Measurements from ENCODE around the gene PDSS2.

DNA sequence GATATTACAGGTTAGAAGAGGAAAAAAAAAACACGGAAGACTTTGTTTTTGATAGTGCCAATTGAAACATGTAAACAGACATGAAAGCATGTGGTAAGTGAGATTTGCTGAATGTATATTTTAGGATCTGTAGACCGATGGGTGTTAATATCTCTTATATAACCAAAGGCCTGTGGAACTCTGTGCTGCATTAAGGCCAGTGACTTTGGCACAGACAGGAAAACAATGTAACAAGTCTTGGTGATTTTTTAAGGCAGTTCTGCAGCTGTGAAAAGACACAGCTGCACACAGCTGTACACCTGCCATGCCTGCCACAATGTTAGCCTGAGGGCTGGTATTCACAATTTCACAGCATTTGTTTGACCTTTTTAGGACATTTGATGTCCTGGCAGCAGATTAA is 36.6 kb upstream of the PDSS2 start:
- TF ChIP-seq, protein P1, sequence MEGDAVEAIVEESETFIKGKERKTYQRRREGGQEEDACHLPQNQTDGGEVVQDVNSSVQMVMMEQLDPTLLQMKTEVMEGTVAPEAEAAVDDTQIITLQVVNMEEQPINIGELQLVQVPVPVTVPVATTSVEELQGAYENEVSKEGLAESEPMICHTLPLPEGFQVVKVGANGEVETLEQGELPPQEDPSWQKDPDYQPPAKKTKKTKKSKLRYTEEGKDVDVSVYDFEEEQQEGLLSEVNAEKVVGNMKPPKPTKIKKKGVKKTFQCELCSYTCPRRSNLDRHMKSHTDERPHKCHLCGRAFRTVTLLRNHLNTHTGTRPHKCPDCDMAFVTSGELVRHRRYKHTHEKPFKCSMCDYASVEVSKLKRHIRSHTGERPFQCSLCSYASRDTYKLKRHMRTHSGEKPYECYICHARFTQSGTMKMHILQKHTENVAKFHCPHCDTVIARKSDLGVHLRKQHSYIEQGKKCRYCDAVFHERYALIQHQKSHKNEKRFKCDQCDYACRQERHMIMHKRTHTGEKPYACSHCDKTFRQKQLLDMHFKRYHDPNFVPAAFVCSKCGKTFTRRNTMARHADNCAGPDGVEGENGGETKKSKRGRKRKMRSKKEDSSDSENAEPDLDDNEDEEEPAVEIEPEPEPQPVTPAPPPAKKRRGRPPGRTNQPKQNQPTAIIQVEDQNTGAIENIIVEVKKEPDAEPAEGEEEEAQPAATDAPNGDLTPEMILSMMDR (IDR thresholded peaks at IDR 0.05), result no peak
- TF ChIP-seq, protein P2, sequence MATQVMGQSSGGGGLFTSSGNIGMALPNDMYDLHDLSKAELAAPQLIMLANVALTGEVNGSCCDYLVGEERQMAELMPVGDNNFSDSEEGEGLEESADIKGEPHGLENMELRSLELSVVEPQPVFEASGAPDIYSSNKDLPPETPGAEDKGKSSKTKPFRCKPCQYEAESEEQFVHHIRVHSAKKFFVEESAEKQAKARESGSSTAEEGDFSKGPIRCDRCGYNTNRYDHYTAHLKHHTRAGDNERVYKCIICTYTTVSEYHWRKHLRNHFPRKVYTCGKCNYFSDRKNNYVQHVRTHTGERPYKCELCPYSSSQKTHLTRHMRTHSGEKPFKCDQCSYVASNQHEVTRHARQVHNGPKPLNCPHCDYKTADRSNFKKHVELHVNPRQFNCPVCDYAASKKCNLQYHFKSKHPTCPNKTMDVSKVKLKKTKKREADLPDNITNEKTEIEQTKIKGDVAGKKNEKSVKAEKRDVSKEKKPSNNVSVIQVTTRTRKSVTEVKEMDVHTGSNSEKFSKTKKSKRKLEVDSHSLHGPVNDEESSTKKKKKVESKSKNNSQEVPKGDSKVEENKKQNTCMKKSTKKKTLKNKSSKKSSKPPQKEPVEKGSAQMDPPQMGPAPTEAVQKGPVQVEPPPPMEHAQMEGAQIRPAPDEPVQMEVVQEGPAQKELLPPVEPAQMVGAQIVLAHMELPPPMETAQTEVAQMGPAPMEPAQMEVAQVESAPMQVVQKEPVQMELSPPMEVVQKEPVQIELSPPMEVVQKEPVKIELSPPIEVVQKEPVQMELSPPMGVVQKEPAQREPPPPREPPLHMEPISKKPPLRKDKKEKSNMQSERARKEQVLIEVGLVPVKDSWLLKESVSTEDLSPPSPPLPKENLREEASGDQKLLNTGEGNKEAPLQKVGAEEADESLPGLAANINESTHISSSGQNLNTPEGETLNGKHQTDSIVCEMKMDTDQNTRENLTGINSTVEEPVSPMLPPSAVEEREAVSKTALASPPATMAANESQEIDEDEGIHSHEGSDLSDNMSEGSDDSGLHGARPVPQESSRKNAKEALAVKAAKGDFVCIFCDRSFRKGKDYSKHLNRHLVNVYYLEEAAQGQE (IDR thresholded peaks at IDR 0.05; ENCODE audit: insufficient read depth in 1 of 2, low read depth in 2 of 2, low read length in 1 of 2), result no peak
- TF ChIP-seq POLR2AphosphoS5 (IDR thresholded peaks at IDR 0.05; ENCODE audit: low read depth, low read length), result no peak
- no peak for TF ChIP-seq SIN3A (IDR thresholded peaks at IDR 0.05; ENCODE audit: borderline replicate concordance, insufficient read depth, low read depth, low read length)
- no peak for TF ChIP-seq TCF7L2 (IDR thresholded peaks at IDR 0.05; ENCODE audit: low read depth, low read length)

Measured in Panc1 (cell line).